Esophagus squamous epithelium (tissue), 4 donors: ENCODE measurements around the gene PYROXD2.

Experiments used
- CTCF ChIP-seq, 6 experiments: fragments of 450-650 bp in 4 of 6; fragments of 200-600 bp in 2 of 6; sonication (generic) in 2 of 6; IDR thresholded peaks; one replicate each; pipeline ENCODE4 v1.5.1; 2016 to 2019; ENCODE audit warnings: antibody characterized with exemption in 6 of 6, mild to moderate bottlenecking in 4 of 6, moderate library complexity in 4 of 6
- POLR2A ChIP-seq, 4 donors: fragments of 450-650 bp; IDR thresholded peaks; one replicate each; pipeline ENCODE4 v1.6.1; 2017; ENCODE audit warnings: antibody characterized with exemption in 4 of 4, mild to moderate bottlenecking in 4 of 4, moderate library complexity in 3 of 4

GRCh38 chr10:98430427-98430826 is 15.4 kb upstream of the PYROXD2 start:
- TF ChIP-seq CTCF (IDR thresholded peaks at IDR 0.05) (no peak), POLR2A (IDR thresholded peaks at IDR 0.05) (no peak)
